WI38 (cell line): ENCODE measurements around the gene FLT4.

Experiments
- H3K4me3 ChIP-seq: 2 replicates; pipeline ENCODE4 v1.5.1; 2011; ENCODE audit warnings: low read depth, mild to moderate bottlenecking, control low read depth, low read length
- TF ChIP-seq, protein P1 (sequence below): IDR thresholded peaks from 2 replicates; pipeline ENCODE4 v1.5.1; 2012; ENCODE audit warnings: low read depth, mild to moderate bottlenecking, control low read depth, low read length

The FLT4 gene

DNA sequence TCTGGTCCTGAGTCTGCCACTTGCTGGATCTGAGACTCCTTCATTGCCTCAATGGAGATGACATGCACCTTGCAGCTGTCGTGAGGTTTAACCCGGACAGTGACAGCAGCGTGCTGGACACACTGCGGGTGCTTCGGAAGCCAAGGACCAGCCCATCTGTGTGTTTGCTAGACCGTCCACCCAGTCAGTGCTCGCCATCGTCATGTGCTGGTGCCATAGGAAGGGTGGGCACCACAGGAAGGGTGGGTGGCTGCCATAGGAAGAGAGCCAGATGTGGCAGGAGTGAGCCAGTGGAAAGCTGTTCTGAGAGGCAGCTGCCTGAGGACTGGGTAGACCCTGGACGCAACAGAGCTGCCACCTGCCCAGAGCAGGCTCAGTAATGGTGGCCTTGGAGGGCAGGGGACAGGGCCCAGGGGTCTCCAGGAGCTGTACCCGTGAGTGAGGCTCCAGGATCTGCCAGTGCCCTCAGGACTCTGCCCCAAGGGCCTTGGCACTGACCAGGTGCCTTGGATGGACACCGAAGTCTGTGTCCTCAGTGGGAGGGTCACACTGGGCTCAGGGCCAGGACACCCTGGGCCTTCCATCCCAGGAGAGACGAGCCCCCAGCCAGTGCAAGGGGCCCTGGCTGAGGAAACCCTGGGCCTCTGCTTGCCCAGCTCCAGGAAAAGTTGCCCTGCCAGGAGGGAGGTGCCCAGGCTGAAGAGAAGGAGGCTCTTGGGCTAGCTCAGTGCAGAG, 21.8 kb downstream of the FLT4 start:
- no peak overlapping the region for H3K4me3 ChIP-seq

DNA sequence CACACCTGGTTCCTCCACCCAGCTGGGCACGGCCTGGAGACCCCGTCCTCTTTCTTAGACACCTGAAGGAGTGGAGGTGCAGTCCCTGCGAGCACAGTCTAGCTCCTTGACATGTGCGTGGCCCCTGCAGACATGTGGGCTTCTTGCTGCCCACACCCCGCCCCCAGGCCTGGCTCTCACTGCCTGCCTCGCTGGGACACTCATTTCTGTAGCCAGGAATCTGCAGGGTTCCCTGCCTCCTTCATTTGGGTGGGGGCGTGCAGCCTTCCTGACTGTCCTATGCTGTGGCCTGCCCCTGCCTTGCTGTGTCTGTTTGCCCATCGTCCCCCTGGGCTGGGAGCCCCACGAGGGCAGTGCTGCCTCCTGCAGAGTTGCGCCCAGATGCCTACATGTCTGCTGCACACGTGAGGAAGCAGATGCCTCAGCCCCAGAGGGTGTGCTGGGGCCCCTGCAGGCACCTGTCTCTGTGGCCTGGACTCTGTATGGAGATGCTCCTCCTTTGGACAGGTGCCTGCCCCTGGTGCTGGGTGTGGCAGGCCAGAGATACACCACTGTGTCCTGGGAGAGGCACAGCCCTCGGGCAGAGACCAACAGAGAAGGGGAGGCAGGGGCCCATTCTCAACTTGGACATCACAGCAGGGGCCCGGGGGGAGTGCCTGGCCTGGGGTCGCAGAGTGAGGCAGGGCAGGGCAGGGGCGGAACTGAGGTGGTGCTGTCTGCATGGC, 22.6 kb downstream of the FLT4 start:
- TF ChIP-seq, protein P1, sequence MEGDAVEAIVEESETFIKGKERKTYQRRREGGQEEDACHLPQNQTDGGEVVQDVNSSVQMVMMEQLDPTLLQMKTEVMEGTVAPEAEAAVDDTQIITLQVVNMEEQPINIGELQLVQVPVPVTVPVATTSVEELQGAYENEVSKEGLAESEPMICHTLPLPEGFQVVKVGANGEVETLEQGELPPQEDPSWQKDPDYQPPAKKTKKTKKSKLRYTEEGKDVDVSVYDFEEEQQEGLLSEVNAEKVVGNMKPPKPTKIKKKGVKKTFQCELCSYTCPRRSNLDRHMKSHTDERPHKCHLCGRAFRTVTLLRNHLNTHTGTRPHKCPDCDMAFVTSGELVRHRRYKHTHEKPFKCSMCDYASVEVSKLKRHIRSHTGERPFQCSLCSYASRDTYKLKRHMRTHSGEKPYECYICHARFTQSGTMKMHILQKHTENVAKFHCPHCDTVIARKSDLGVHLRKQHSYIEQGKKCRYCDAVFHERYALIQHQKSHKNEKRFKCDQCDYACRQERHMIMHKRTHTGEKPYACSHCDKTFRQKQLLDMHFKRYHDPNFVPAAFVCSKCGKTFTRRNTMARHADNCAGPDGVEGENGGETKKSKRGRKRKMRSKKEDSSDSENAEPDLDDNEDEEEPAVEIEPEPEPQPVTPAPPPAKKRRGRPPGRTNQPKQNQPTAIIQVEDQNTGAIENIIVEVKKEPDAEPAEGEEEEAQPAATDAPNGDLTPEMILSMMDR = no peak

More for the DNA sequence above, 21.8 kb downstream of the FLT4 start:
- TF ChIP-seq, protein P1 = no peak

DNA sequence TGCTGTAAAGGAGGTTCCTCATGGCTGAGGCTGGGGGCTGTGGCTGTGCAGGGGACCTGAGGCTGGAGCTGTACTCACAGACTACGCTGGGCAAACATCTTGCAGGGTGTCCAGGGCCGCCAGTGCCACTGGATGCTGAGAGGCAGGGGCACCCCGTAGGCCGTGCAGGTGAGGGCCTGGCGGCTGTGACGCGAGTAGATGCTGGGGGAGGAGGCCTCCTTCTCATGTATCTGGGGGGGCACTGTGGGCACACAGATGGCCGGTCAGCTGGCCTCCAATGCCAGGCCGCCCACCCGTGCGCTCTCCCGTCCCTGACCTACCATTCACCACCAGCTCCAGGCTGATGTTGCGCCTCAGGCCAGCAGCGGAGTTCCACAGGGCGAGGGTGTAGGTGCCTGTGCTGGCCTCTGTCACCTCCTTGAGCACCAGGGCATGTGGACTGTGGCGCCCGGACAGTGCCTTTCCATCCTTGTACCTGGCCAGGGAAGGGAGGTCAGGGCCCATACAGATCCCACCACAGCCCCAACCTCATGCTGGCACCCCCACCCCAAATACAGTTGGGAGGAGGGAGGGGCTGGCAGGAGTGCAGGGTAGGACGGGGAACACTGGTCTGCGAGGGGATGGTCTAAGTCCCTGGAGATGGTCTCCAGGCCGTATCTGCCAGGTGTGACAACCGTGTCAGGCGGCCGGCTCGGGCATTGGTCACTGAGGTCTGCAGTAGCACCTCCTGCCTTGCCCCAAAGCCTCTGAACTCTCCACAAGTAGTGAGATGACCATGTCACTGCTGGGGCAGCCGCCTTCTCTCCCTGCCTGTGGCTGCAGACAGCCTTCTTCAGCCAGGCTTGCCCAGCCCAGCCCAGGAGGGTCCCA, 23.4 kb downstream of the FLT4 start:
- TF ChIP-seq, protein P1 = no peak
- H3K4me3 ChIP-seq = no peak overlapping the region

More for the DNA sequence above, 22.6 kb downstream of the FLT4 start:
- H3K4me3 ChIP-seq = no peak overlapping the region

GRCh38 chr5:180625125-180625790, 24.1 kb downstream of the FLT4 start:
- H3K4me3 ChIP-seq = no peak overlapping the region
- TF ChIP-seq, protein P1 = no peak

- H3K4me3 ChIP-seq = no peak overlapping the region
- TF ChIP-seq, protein P1 = no peak
These were observed 24.8 kb downstream of the FLT4 start for GRCh38 chr5:180624587-180624986.

DNA sequence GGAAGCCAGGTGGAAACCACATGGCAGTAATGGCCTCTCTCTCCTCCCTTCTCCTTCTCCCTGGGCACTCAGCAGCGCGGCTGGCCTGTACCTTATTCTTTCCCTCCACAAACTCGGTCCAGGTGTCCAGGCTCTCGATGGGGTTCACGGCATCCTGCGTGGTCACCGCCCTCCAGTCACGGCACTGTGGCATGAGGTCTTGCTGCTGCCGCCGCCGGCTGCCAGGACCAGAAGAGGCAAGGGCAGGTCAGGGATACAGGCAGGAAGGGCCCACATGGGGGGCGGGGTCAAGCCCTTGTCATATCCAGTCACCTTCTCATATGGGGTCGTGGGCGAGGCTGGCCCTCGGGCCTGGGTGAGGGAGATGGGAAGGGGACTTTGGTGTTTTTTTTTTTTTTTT, 25.6 kb downstream of the FLT4 start:
- H3K4me3 ChIP-seq = no peak overlapping the region
- TF ChIP-seq, protein P1 = no peak
